NCI-H82 treated with DMSO at 0.1 percent for 48 hours (cell line): ENCODE data around the gene PCDH15.
"Not testable (repeated sequence)": the region's sequence is repeated elsewhere in the genome, so short reads cannot be mapped to it uniquely, and the experiment has no call there.

Source experiments
- DNase-seq: peaks from one replicate; lab custom pipeline; 2025; ENCODE audit not compliant: unreplicated experiment; lab: John Stamatoyannopoulos, UW

The PCDH15 gene

GRCh38 chr10:54576541-54576940 is 224.5 kb downstream of the PCDH15 start:
- DNase-seq: no peak

GRCh38 chr10:54559498-54559897 is 241.5 kb downstream of the PCDH15 start:
- no peak for DNase-seq

- no peak for DNase-seq
These were observed 247.0 kb downstream of the PCDH15 start for GRCh38 chr10:54554028-54554427.

GRCh38 chr10:54550016-54550415 is 251.0 kb downstream of the PCDH15 start:
- DNase-seq: no peak

GRCh38 chr10:54531296-54531695 is 269.7 kb downstream of the PCDH15 start:
- no peak for DNase-seq

DNA sequence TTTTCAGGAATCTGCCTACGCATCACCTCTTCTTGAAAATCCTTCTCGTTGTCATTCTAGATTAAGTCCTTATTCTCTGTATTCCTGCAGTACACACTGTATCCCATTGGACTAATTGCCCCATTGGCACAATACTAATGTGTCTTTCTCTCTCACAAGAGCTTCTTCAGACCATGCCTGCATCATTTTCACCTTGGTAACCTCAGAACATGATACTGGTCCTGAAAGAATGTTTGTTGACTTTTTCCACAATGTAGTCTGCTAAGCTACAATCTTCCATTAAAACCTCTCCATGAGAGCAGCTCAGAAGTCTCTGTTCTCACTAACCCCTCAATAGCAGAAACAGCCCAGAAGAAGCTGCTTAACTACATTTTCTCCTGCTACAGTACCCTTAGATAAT is 270.7 kb downstream of the PCDH15 start:
- DNase-seq: no peak

GRCh38 chr10:54525816-54526215 is 275.2 kb downstream of the PCDH15 start:
- no peak for DNase-seq

DNA sequence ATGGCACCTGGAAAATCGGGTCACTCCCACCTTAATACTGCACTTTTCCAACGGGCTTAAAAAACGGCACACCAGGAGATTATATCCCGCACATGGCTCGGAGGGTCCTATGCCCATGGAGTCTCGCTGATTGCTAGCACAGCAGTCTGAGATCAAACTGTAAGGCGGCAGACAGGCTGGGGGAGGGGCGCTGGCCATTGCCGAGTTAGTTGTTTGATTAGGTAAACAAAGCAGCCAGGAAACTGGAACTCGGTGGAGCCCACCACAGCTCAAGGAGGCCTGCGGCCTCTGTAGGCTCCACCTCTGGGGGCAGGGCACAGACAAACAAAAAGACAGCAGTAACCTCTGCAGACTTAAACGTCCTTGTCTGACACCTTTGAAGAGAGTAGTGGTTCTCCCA is 285.8 kb downstream of the PCDH15 start:
- DNase-seq: not testable (repeated sequence)

DNA sequence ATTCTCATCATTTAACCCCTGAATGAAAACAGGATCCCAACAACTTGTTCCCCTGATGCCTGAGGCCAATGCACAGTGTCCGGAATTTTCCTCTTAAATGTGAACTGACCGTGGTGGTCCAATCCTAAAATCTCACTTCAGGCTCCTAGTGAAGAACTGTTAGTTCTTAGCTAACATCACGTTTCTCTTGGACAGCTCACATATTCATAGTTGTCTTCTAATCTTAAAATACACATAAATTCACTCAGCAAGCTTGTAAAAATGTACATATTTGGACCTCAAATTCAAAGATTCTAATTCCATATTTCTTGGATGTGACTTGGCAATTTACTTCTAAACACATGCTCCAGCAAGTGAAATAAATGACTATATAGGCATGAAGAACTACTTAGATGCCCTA is 297.2 kb downstream of the PCDH15 start:
- no peak for DNase-seq

DNA sequence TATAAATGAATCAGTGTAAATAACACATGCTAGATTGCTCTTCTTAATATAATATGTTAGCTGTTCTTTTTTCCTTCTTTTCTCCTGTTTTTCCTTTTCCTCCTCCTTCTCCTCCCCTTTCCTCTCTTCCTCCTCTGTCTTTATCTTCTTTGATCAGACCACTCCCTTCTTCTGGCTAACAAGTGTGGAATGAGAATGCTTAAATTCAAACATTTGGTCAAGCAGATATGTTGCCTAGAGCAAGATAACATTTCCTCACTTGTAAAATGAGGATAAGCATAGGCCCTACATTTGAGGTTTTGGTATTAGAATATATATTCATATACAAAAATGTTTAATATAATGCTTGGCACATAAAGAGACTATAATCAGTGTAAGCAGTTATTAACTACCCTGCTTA is 299.1 kb downstream of the PCDH15 start:
- DNase-seq: no peak

DNA sequence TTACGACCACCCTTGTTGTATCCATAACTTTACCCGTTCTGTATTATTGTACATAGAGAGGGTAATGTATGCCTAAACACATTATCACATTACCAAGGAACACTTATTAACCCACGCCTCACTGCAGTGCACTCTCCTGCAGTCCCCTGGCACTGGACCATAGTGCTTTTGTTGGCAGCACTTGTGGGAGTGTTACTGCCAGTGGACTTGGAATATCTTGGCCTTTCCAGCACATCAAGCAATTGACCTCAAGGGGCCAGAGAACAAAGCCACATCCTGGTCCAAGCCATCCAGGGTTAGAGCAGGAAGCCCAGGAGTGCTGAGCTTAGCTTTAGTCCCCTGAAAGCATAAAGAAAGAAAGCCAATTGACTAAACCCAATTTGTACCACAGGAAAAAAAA is 304.2 kb downstream of the PCDH15 start:
- DNase-seq: no peak

DNA sequence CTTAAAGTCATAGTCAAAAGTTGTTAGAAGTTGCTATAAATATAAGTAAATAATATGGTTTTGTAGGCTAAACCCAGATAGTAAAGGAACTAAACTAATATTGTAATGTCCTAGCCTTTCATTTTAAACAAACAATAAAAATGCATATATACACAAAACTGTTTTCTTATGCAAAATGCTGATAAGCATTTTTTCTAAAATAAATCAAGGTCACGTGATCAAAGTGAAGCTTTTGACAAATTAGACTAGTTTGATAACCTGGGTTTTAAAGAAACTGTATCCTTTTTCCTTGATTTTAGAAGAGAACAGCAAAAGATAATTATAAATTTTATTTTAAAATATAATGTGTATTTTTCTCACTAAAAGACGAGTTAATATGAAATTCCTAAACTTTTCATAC is 313.3 kb downstream of the PCDH15 start:
- no peak for DNase-seq

- DNase-seq: no peak
These were observed 315.1 kb downstream of the PCDH15 start for GRCh38 chr10:54485971-54486370.

DNA sequence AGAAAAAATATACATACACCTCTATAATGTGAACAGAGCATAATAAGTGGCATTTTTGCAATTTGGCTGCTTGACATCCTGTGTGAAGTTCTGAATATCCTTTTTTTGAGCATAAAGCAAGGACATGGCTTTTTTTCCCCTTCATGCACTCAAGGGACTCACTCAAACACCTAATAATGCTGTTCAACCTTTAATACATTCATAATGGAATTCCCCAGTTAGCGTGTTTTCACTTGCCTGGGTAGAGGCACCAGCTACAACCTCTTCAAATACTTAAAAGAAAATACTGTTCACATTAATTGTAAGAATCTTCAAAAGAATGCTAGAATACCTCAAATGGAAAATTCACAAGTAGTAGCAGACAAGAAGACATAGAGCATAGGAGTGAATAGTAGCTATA is 316.8 kb downstream of the PCDH15 start:
- DNase-seq: no peak

DNA sequence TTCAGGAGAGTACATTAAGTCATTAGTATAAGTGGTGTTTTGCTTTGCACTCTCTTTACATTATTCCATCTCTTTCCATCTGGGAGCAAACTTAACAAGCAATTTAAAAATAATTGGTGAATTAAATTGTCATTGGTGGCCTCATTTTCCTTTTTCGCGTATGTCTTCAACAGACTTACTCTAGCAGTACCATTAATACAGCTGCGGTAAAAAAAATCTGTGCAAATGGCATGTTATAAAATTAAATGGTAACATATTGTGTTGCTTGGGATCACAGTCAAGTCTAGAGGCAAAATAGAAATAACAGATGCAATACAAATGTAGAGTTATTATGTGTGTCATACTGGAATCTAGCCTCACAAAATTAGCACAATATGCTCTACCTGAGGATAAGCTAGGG is 322.4 kb downstream of the PCDH15 start:
- DNase-seq: no peak

DNA sequence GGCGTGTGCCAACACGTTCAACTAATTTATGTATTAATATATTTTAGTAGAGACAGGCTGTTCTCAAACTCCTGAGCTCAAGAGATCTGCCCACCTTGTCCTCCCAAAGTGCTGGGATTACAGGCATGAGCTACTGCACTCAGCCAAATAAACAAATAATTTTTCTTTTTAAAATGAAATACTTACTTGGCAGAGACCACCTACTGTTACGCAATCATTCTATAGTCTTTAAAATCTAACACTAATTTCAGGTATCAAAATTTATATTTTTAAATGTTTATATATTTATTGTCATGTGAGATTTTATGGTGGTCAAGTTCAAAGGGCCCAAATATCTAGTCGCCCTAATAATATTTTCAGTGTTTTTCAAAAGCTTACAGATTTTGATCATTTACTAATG is 323.3 kb downstream of the PCDH15 start:
- DNase-seq: no peak

- no peak for DNase-seq
These were observed 330.8 kb downstream of the PCDH15 start for GRCh38 chr10:54470324-54470631.

DNA sequence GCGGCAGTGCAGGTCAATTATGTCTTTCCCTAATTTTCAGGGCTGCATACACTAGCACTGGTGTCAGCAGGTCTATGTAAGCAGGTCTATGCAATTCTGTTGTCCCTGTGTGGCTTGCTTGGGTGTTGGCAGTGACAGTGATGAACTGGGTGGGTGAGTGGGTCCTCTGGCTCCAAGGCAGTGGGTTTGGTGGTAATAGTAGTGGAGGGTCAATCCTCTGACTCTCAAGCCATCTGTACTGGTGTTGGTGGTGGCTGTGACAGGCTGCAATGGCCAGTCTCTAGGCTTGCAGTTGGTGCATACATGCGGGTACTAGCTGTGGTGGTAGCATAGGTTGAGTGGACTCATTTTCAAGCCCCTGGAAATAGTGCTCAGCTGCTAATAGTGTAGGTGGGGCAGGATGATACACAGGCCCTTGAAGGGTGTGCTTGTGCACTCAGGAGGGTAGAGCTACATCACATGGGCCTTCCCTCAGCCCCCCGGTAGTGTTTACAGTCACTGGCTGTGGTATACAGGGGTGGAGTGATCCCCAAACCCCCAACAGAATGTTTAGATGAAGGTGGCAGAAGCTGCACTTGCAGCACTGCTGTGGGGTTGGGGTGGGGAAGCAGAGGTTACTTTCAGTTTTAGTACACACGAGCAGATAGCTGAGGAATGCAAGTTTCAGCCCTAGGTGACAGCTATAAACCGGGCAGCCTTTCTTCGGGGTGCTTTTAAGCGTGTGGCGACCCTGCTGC is 331.3 kb downstream of the PCDH15 start:
- DNase-seq: no peak

GRCh38 chr10:54454271-54454670 is 346.8 kb downstream of the PCDH15 start:
- no peak for DNase-seq

DNA sequence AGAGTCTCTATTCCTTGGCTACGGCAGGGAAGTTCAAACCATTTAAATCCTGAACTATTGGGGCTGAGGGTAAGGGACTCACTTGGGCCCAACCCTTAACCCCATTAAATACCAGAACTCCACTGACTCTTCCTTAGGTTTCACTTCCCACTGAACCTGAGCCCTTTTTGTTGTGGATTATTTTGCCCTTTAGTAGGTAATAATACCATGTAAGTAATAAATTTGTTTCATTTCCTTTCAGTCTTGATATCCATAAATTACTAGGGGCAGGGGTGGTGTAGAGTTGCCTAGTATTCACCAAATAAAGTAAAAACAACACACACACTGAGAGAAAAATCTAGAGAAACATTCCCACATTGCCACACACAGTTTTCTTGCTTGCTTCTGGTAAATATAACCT is 352.0 kb downstream of the PCDH15 start:
- no peak for DNase-seq

DNA sequence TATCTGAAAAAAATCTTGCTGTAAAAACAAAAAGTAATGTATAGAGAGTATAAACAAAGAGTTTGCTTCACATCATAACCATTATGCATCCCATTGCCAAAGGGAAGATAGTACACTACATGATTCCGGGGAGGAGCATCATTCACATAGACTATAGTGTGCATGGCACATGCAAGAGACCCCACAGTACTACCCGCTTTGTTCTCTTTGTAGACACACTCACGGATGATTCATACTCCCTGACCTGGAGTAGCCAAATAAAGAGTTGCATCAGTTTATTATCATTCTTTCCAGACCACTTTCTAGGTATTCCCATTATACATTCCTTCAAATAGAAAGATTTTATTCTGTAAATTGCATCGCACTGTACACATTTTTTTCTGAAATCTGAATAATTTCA is 356.9 kb downstream of the PCDH15 start:
- DNase-seq: no peak

DNA sequence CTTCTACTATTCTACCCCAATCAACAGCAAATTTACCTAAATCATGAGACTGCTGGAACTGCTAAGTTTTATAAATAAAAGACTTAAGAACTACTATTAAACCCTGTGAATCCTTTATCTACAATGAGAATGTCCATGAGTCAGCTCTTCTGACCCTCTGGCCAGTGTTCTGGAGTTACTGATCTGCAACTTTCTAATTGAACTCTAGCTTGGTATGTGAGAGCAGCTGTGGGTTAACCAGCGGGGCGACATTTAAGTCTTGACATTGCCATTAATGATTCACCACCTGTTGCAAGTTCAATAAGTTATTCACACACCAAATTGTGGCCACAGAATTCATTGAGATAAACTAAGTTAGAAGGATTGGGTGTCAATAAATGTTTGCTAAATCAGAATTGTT is 359.8 kb downstream of the PCDH15 start:
- no peak for DNase-seq

GRCh38 chr10:54434782-54435181 is 366.2 kb downstream of the PCDH15 start:
- no peak for DNase-seq

DNA sequence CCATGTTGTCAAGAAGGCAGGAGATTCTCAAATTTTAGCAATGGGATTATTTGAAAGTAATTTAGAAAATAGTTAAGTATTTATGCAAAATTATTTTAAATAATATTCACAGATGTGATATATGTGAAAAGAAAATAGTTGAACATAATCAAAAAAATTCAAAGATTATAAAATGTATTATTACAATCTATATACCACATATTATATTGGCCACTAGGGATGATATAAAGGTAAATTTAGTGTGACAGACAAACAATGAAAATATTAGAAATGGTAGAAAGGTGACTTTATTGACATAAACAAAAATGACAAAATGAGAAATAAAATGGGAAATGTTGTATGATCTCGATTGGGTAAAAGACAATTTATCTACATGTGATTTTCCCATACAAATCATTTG is 385.5 kb downstream of the PCDH15 start:
- no peak for DNase-seq
